Measurements from ENCODE around the gene RHBDL3.

- TF ChIP-seq CTCF (conservative IDR thresholded peaks at IDR 0.05; ENCODE audit: low read length) (no peak), EZH2phosphoT487 (IDR thresholded peaks at IDR 0.05; ENCODE audit: borderline replicate concordance, low read depth, low read length) (no peak)
These were observed 85.2 kb downstream of the RHBDL3 start for GRCh38 chr17:32350666-32351418.

All from OCI-LY7 (cell line).